HL-60 (cell line): ENCODE data around the gene SERP2.

Experiments
- CTCF ChIP-seq: IDR thresholded peaks from one replicate; pipeline ENCODE4 v1.5.1; 2011; ENCODE audit warnings: low read length, control low read depth, inconsistent platforms; ENCODE audit not compliant: insufficient read depth
- GABPA ChIP-seq: IDR thresholded peaks from 2 replicates; pipeline ENCODE4 v1.6.1; 2012; ENCODE audit warnings: low read depth
- REST ChIP-seq: IDR thresholded peaks from 2 replicates; pipeline ENCODE4 v1.6.1; 2012; ENCODE audit warnings: low read depth; ENCODE audit not compliant: insufficient replicate concordance

GRCh38 chr13:44433863-44434765 is 60.5 kb downstream of the SERP2 start:
- TF ChIP-seq REST = no peak
- TF ChIP-seq CTCF = no peak
- no peak for TF ChIP-seq GABPA
